ENCODE results near the gene METTL26. TPM values are rescaled to one million over a fixed set of nuclear protein-coding genes. Genes with fewer than 3 reads are reported as not detected.

Gene METTL26
- total and polyA plus RNA-seq, 4 donors, result 26.3 to 69.1 (median 41.4) TPM

GRCh38 chr16:670485-671352, 34.6 kb upstream of the METTL26 start:
- peaks cover 5 to 37% (median 19%) of the 10 kb centered on the region in 4 donors for H3K36me3 ChIP-seq (ENCODE audit: control insufficient read depth in 4 of 4, insufficient read depth in 3 of 4, low read depth in 1 of 4, low read length in 3 of 4)
- WGBS, result 95% methylated on average over 52 of the region's 52 CpGs

GRCh38 chr16:669666-670065, 33.6 kb upstream of the METTL26 start:
- H3K4me1 ChIP-seq (ENCODE audit: control insufficient read depth in 4 of 4, insufficient read depth in 4 of 4, low read length in 3 of 4), result peaks cover 7 to 19% (median 15%) of the 10 kb centered on the region in 4 donors
- no peak overlapping the region for H3K27ac ChIP-seq (ENCODE audit: low read depth in 1 of 2, low read length in 2 of 2)
- H3K27me3 ChIP-seq (ENCODE audit: control insufficient read depth in 4 of 4, insufficient read depth in 4 of 4, low read length in 3 of 4), result no peaks in the 10 kb centered on the region
- peaks cover 5 to 37% (median 19%) of the 10 kb centered on the region in 4 donors for H3K36me3 ChIP-seq (ENCODE audit: control insufficient read depth in 4 of 4, insufficient read depth in 3 of 4, low read depth in 1 of 4, low read length in 3 of 4)
- TF ChIP-seq RXRA (IDR thresholded peaks at IDR 0.05) (no peak), SP1 (IDR thresholded peaks at IDR 0.05) (no peak), NR2F2 (IDR thresholded peaks at IDR 0.05) (no peak)
- WGBS, result 95% methylated on average over 13 of the region's 13 CpGs
- H3K4me3 ChIP-seq (ENCODE audit: low read depth in 1 of 3, low read length in 3 of 3), result no peak overlapping the region
- DNase-seq (ENCODE audit: low spot score), result no peak
- H3K9ac ChIP-seq (ENCODE audit: low read depth in 1 of 2, low read length in 2 of 2), result no peak overlapping the region
- H3K9me3 ChIP-seq (ENCODE audit: control insufficient read depth in 4 of 4, low read length in 3 of 4), result no peaks in the 10 kb centered on the region

More at GRCh38 chr16:670485-671352, 34.6 kb upstream of the METTL26 start:
- no peaks in the 10 kb centered on the region for H3K9me3 ChIP-seq (ENCODE audit: control insufficient read depth in 4 of 4, low read length in 3 of 4)
- DNase-seq (ENCODE audit: low spot score), result no peak
- H3K9ac ChIP-seq (ENCODE audit: low read depth in 1 of 2, low read length in 2 of 2), result no peak overlapping the region
- H3K4me3 ChIP-seq (ENCODE audit: low read depth in 1 of 3, low read length in 3 of 3), result no peak overlapping the region
- no peak for TF ChIP-seq CTCF (IDR thresholded peaks at IDR 0.05; ENCODE audit: low read depth, low read length, missing input control)
- TF ChIP-seq RXRA (IDR thresholded peaks at IDR 0.05), result no peak
- no peak for TF ChIP-seq EGR1 (IDR thresholded peaks at IDR 0.05; ENCODE audit: low read depth in 2 of 2)
- TF ChIP-seq MAX (IDR thresholded peaks at IDR 0.05), result no peak
- no peak for TF ChIP-seq SP1 (IDR thresholded peaks at IDR 0.05)
- TF ChIP-seq FOXA2 (IDR thresholded peaks at IDR 0.05), result no peak
- TF ChIP-seq JUND (IDR thresholded peaks at IDR 0.05), result no peak
- no peak for TF ChIP-seq FOXA1 (IDR thresholded peaks at IDR 0.05)
- H3K27ac ChIP-seq (ENCODE audit: low read depth in 1 of 2, low read length in 2 of 2), result no peak overlapping the region
- H3K27me3 ChIP-seq (ENCODE audit: control insufficient read depth in 4 of 4, insufficient read depth in 4 of 4, low read length in 3 of 4), result no peaks in the 10 kb centered on the region
- H3K4me1 ChIP-seq (ENCODE audit: control insufficient read depth in 4 of 4, insufficient read depth in 4 of 4, low read length in 3 of 4), result peaks cover 13 to 30% (median 19%) of the 10 kb centered on the region in 4 donors

GRCh38 chr16:668519-669171, 32.5 kb upstream of the METTL26 start:
- H3K4me3 ChIP-seq (ENCODE audit: low read depth in 1 of 3, low read length in 3 of 3), result peak overlapping the region; percentile 58 to 93 (median 80)
- H3K27me3 ChIP-seq (ENCODE audit: control insufficient read depth in 4 of 4, insufficient read depth in 4 of 4, low read length in 3 of 4), result no peaks in the 10 kb centered on the region
- peaks cover 5 to 35% (median 18%) of the 10 kb centered on the region in 4 donors for H3K36me3 ChIP-seq (ENCODE audit: control insufficient read depth in 4 of 4, insufficient read depth in 3 of 4, low read depth in 1 of 4, low read length in 3 of 4)
- WGBS, result 11% methylated on average over 50 of the region's 50 CpGs
- H3K9ac ChIP-seq (ENCODE audit: low read depth in 1 of 2, low read length in 2 of 2), result peak overlapping the region; percentile 50 to 51
- peak overlapping the region in 1 of 2 donors; percentile 51 for H3K27ac ChIP-seq (ENCODE audit: low read depth in 1 of 2, low read length in 2 of 2)
- peaks cover 7 to 19% (median 15%) of the 10 kb centered on the region in 4 donors for H3K4me1 ChIP-seq (ENCODE audit: control insufficient read depth in 4 of 4, insufficient read depth in 4 of 4, low read length in 3 of 4)
- H3K9me3 ChIP-seq (ENCODE audit: control insufficient read depth in 4 of 4, low read length in 3 of 4), result no peaks in the 10 kb centered on the region
- no peak for DNase-seq (ENCODE audit: low spot score)
- TF ChIP-seq TAF1 (conservative IDR thresholded peaks at IDR 0.05) (no peak), GABPA (IDR thresholded peaks at IDR 0.05 in 1 of 2, conservative IDR thresholded peaks at IDR 0.05 in 1 of 2) (no peak), HNF4G (IDR thresholded peaks at IDR 0.05) (no peak), YY1 (IDR thresholded peaks at IDR 0.05) (no peak), RXRA (IDR thresholded peaks at IDR 0.05) (no peak), HNF4A (conservative IDR thresholded peaks at IDR 0.05) (no peak), ZBTB33 (IDR thresholded peaks at IDR 0.05) (no peak), SP1 (IDR thresholded peaks at IDR 0.05) (no peak), CTCF (IDR thresholded peaks at IDR 0.05; ENCODE audit: low read depth, low read length, missing input control) (no peak), JUND (IDR thresholded peaks at IDR 0.05) (no peak), EGR1 (IDR thresholded peaks at IDR 0.05; ENCODE audit: low read depth in 2 of 2) (no peak), NR2F2 (IDR thresholded peaks at IDR 0.05) (no peak), ATF3 (IDR thresholded peaks at IDR 0.05) (no peak)
